ENCODE results near the gene SYNRG. TPM values are rescaled to one million over a fixed set of nuclear protein-coding genes. Genes with fewer than 3 reads are reported as not detected.

Gene SYNRG
- total RNA-seq, 1 experiment from 2014 or later: 127 TPM

GRCh38 chr17:37543637-37544052 is 65.6 kb downstream of the SYNRG start:
- Mint-ChIP-seq H3K27ac (ENCODE audit: unreplicated experiment) (no peak overlapping the region), H3K36me3 (ENCODE audit: insufficient read depth, unreplicated experiment) (peaks cover 43% of the 10 kb centered on the region), H3K9me3 (ENCODE audit: low read depth, unreplicated experiment) (no peaks in the 10 kb centered on the region), H3K4me3 (ENCODE audit: low read depth, unreplicated experiment) (no peak overlapping the region), H3K27me3 (ENCODE audit: unreplicated experiment) (no peaks in the 10 kb centered on the region), H3K4me1 (ENCODE audit: low read depth, unreplicated experiment) (peaks cover 7% of the 10 kb centered on the region)
- CTCF ChIA-PET: interaction anchor here (0.6 to 1.2 kb wide), 4 partner anchors 22 to 329 kb away, joined by 3 to 7 read pairs (median 4); partner anchors contain the start of gene SYNRG
- intact Hi-C loops (cut with micrococcal nuclease; ENCODE audit: unreplicated experiment): no loop called here
- no TSS peak for BruUV-seq (replicated peaks)
- no peak for DNase-seq
- TF ChIP-seq, protein P1, sequence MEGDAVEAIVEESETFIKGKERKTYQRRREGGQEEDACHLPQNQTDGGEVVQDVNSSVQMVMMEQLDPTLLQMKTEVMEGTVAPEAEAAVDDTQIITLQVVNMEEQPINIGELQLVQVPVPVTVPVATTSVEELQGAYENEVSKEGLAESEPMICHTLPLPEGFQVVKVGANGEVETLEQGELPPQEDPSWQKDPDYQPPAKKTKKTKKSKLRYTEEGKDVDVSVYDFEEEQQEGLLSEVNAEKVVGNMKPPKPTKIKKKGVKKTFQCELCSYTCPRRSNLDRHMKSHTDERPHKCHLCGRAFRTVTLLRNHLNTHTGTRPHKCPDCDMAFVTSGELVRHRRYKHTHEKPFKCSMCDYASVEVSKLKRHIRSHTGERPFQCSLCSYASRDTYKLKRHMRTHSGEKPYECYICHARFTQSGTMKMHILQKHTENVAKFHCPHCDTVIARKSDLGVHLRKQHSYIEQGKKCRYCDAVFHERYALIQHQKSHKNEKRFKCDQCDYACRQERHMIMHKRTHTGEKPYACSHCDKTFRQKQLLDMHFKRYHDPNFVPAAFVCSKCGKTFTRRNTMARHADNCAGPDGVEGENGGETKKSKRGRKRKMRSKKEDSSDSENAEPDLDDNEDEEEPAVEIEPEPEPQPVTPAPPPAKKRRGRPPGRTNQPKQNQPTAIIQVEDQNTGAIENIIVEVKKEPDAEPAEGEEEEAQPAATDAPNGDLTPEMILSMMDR (IDR thresholded peaks at IDR 0.05; ENCODE audit: unreplicated experiment): no peak

- Mint-ChIP-seq H3K4me3 (ENCODE audit: low read depth, unreplicated experiment) (no peak overlapping the region), H3K27ac (ENCODE audit: unreplicated experiment) (peak overlapping the region; percentile 15), H3K27me3 (ENCODE audit: unreplicated experiment) (no peaks in the 10 kb centered on the region), H3K4me1 (ENCODE audit: low read depth, unreplicated experiment) (peaks cover 7% of the 10 kb centered on the region), H3K36me3 (ENCODE audit: insufficient read depth, unreplicated experiment) (peaks cover 45% of the 10 kb centered on the region), H3K9me3 (ENCODE audit: low read depth, unreplicated experiment) (no peaks in the 10 kb centered on the region)
- DNase-seq: no peak
- TF ChIP-seq, protein P1 (IDR thresholded peaks at IDR 0.05; ENCODE audit: unreplicated experiment): no peak
- BruUV-seq (replicated peaks): TSS peak; percentile 18
- CTCF ChIA-PET: interaction anchor here (0.6 to 1.3 kb wide), 3 partner anchors 245 to 340 kb away, joined by 3 to 4 read pairs (median 3); no protein-coding TSS in a partner anchor
- intact Hi-C loops (cut with micrococcal nuclease; ENCODE audit: unreplicated experiment): no loop called here
Measured at GRCh38 chr17:37541880-37542660, 67.1 kb downstream of the SYNRG start.

- H3K27ac Mint-ChIP-seq (ENCODE audit: unreplicated experiment): no peak overlapping the region
- no TSS peak for BruUV-seq (replicated peaks)
- H3K4me3 Mint-ChIP-seq (ENCODE audit: low read depth, unreplicated experiment): no peak overlapping the region
- intact Hi-C loops (cut with micrococcal nuclease; ENCODE audit: unreplicated experiment): no loop called here
- TF ChIP-seq, protein P1 (IDR thresholded peaks at IDR 0.05; ENCODE audit: unreplicated experiment): no peak
- DNase-seq: no peak
- peaks cover 51% of the 10 kb centered on the region for H3K36me3 Mint-ChIP-seq (ENCODE audit: insufficient read depth, unreplicated experiment)
- H3K4me1 Mint-ChIP-seq (ENCODE audit: low read depth, unreplicated experiment): peaks cover 7% of the 10 kb centered on the region
- no peaks in the 10 kb centered on the region for H3K9me3 Mint-ChIP-seq (ENCODE audit: low read depth, unreplicated experiment)
- CTCF ChIA-PET: interaction anchor here (0.6 kb wide), 1 partner anchor 85 kb away, joined by 3 read pairs; no protein-coding TSS in a partner anchor
- no peaks in the 10 kb centered on the region for H3K27me3 Mint-ChIP-seq (ENCODE audit: unreplicated experiment)
Measured at GRCh38 chr17:37538981-37539659, 70.1 kb downstream of the SYNRG start.

DNA sequence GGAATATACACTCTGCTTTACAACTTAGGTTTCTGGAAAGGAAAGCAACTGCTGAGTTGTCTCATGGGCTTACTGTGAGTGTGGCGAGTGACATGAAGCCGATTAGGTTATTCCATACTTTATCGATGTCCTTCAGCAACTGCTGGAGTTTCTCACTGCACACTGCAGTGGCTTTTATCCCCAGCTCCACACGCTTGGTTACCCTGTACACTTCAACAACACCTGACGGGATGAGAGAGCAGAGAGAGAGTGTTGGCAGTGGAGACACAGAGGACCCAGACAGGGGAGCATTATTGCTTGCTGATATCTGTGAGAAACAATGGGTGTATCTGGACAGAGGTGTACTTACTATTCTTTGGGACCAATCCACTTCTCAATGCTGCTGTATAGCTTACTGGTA is 73.3 kb downstream of the SYNRG start:
- BruUV-seq (replicated peaks): no TSS peak
- intact Hi-C loops (cut with micrococcal nuclease; ENCODE audit: unreplicated experiment): no loop called here
- Mint-ChIP-seq H3K9me3 (ENCODE audit: low read depth, unreplicated experiment) (no peaks in the 10 kb centered on the region), H3K4me3 (ENCODE audit: low read depth, unreplicated experiment) (no peak overlapping the region), H3K36me3 (ENCODE audit: insufficient read depth, unreplicated experiment) (peaks cover 46% of the 10 kb centered on the region), H3K27ac (ENCODE audit: unreplicated experiment) (no peak overlapping the region), H3K4me1 (ENCODE audit: low read depth, unreplicated experiment) (no peaks in the 10 kb centered on the region), H3K27me3 (ENCODE audit: unreplicated experiment) (no peaks in the 10 kb centered on the region)
- no peak for DNase-seq
- TF ChIP-seq, protein P1 (IDR thresholded peaks at IDR 0.05; ENCODE audit: unreplicated experiment): no peak
- CTCF ChIA-PET: interaction anchor here (0.6 to 1.0 kb wide), 2 partner anchors 245 to 349 kb away, joined by 3 to 5 read pairs; no protein-coding TSS in a partner anchor
